GM21526 (cell line): ENCODE measurements around the gene ANXA3.
"Not testable (repeated sequence)": the region's sequence is repeated elsewhere in the genome, so short reads cannot be mapped to it uniquely, and the experiment has no call there.

Source experiments
- ATAC-seq: cut with Tn5 transposase; IDR thresholded peaks from one replicate; pipeline ENCODE4 v1.9.1; 2021; ENCODE audit warnings: moderate library complexity; ENCODE audit not compliant: unreplicated experiment, low FRiP score

ANXA3 gene, protein sequence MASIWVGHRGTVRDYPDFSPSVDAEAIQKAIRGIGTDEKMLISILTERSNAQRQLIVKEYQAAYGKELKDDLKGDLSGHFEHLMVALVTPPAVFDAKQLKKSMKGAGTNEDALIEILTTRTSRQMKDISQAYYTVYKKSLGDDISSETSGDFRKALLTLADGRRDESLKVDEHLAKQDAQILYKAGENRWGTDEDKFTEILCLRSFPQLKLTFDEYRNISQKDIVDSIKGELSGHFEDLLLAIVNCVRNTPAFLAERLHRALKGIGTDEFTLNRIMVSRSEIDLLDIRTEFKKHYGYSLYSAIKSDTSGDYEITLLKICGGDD

DNA sequence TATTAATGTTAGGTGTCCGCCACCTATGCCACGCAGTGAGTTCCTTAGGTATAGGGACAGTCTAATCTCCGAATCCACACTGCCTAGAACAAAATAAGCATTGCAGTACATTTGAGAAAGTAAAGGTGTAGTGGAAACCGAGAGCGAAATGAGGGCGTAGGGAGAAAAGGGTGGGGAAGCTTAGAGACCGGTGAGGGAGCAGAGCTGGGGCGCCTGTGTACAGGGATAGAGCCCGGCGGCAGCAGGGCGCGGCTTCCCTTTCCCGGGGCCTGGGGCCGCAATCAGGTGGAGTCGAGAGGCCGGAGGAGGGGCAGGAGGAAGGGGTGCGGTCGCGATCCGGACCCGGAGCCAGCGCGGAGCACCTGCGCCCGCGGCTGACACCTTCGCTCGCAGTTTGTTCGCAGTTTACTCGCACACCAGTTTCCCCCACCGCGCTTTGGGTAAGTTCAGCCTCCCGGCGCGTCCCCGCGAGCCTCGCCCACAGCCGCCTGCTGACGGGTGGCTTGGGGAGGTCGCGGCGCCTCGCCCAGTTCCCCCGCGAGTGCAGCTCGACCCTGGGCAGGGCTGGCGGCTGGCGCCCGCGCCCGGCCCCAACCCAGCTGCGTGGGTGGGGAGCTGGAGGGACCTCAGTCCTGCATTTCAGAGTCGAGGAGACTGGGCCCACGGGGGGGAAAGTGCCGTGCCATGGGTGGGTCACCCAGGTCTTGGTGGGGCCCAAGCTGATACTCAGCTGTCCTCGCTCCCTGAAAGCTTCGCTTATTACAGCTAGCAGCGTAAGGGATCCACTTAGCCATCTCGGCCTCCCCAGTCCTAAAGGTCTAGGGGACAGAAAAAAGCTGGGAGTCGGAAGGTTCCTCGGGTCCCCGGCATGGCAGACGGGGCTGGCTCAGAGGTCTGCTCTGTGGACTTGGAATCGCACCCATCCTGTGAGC is at the start of gene ANXA3:
ANXA3 (plus strand) TSS at position 351 of the 932 bp plus-strand sequence. CDS start 2,704 bp downstream, outside the sequence.
- ATAC-seq, result no peak

DNA sequence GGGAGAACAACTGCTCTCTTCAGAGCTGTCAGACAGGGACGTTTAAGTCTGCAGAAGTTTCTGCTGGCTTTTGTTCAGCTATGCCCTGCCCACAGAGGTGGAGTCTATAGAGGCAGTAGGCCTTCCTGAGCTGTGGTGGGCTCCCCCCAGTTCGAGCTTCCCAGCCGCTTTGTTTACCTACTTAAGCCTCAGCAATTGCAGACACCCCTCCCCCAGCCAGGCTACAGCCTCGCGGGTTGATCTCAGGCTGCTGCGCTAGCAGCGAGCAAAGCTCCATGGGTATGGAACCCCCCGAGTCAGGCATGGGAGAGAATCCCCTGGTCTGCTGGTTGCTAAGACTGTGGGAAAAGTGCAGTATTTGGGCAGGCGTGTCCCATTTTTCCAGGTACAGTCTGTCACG is 45.3 kb upstream of the ANXA3 start:
- ATAC-seq, result not testable (repeated sequence)

DNA sequence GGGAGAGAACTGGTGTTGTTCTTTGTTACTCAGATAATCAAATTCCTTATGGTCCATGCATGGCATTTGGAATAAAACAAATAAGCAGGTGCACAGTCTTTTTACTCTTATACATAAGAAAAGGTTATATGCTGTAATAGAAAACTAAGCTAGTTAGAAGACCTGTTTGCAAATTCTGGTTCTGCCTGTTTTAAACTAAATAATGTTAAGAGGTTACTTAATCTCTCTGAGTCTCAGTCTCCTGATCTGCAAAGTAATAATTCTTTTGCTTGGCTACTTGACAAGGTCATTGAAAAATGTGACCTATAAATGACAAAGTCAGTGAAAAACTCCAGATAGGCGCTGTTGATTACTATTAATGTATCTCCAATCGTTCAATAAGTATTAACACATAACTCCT is 42.5 kb upstream of the ANXA3 start:
- no peak for ATAC-seq

DNA sequence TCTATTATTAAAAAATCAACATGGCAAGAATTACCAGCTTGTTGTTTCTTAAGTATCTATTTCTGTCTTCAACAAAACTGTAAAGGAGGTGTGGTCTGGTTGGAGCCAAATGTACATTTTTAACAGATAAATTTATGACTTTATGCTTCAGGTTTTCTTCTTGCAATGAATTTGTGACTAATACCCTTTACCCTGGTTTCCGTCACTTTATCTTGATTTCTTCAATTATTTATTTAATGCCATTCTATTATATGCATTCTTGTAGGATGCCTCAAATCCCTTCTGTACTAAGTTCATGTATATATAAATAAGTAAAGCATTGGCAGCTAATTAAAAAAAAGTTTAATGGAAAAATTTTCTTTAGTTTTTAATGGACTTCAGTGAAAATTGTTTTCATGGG is 41.5 kb upstream of the ANXA3 start:
- ATAC-seq, result no peak

DNA sequence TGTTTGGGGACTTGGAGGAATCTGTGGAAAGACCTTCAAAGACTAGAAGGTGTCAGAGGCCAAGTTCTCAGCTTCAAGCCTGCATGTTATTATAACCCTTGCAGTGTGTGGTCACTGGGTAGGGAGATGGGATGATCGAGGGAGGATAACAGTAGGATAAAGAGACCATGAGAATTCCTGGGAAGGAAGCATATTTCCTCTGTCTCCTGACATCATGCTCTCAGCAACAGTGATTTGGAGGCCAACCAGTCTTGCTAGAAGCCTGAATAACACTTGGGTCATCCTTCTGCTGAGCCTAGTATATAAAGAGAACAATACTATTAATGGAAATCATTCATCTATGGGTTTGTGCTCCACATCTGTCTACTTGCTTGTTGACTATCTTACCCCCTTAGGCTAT is 40.9 kb upstream of the ANXA3 start:
- ATAC-seq, result no peak

DNA sequence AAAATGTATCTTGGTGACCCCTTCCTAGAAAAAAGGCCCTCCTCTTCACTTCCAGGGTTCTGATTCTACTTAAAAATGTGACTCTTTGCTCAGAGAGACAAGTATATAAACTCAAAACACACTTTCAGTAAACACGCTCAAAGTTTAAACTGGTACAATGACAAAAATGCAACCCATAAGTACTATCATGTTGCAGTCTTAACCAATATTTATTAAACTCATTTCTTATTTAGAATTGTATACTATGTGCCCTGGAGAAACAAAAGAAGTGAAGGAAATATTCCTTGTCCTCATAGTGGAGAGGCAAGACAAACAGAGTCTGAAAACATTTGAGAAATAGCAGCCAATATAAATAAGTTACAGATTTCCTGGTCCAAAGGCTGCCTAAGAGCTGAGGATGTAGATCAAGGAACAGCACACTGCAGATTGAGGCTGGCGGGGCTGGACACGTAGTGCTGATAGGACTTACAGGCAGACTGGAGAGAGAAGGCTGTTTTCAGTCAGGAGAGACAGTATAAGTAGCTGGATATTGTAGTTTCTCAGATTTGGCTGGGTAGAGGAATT is 39.1 kb upstream of the ANXA3 start:
- ATAC-seq, result no peak

DNA sequence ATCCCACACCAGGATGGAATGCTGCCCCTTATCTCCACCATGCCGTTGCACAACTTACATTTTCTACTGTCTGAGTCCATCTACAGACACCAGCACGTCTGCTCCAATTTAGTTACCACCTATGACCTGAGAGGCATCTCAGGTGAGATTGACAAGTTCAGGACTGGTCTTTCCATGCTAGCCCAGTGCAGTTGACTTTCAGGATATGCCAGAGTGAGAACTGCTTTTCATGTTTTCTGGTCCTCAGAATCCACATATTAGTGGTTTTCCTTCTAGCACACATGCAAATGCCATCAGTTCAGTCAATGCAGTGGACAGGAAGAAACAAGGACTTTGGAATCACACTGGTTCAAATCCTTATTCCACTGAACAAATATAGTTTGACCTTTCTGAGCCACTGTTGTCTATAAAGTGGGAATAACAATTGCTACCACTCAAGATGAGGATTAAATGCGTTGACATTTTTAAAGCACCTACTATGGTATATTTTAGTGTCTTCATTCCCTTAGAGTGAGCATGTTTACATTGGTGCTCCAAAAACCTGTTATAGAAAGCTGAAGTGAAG is 38.1 kb upstream of the ANXA3 start:
- no peak for ATAC-seq

DNA sequence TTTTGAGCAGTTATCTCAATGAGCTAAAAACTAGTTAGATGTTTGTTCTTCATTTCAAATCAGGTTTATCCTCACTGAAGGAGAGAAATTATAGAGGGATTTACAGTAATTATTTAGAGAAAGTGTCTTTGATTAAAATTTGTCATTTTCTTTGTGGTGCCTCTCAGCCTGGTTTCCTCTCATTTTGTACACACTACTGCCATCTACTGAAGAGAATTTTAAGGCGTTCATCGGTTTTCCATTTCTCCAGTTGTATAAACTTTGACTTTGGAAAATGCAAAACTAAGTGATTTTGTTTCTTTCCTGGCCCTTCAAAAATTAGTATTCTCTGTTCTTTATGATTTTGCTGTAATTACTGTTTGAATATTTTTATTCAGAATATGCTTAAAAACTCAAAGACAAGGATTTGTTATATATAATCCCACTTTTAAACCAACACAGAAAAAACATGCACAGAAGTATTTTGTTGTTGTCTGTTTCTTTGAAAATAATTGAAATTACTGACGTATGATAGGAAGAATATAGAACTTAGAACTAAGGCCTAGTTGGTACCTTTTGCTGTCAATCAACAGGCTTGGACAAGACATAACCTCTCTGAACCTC is 34.4 kb upstream of the ANXA3 start:
- no peak for ATAC-seq

DNA sequence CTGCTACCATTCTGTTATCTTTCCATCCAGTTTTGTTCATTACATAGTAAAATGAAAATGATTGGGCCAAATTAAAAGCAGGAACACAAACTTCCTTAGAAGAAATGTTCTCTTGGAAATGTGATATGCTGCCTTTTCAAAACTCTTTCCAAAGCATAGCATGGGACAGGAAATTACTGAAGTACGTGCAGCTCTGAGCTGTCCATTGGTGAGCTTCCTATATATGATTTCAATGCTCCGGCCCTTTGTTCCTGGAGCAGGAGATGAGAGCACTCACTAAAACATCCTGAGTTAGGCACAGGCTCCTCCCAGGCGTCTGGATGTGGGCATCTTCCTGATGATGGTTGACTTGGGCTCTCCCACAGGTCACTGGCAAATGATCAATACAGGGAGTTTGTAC is 33.0 kb upstream of the ANXA3 start:
- ATAC-seq, result no peak

DNA sequence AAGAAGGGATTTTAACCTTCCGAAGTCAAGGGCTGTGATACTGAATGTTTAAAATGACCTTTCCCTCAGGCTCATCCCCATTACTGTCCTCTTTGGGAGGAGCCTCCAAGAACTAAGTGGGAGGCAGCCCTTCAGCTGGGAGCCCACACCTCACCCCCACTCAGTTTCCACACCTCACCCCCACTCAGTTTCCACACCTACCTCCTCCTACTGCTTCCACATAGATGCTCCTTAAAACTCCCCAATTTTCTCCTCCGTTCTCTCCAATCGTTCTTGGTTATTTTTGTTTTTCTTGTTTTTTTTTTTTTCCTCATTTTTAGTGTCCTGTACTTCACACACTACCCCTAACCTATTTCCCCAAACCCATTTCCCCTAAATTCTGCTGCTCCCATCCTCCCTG is 31.6 kb upstream of the ANXA3 start:
- no peak for ATAC-seq

DNA sequence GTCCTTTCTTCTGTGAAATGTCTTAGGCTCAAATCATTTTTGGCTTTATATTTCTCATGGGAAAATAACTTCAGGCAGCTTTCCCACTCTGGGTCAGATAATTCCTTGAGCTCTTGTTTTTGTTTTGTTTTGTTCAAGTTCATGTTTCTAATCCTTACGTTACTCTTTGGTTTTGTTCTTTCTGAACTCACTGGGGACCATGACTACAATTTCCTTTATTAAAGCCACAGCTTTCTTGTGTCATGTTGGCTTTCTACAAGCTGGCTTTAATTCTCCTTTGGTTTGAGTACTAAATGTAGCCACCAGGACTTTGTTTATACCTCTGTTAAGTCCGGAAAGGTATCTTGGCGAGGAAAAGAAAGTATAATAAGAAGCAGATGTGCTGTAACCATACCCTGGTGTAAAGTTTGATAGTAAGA is 30.8 kb upstream of the ANXA3 start:
- ATAC-seq, result no peak

DNA sequence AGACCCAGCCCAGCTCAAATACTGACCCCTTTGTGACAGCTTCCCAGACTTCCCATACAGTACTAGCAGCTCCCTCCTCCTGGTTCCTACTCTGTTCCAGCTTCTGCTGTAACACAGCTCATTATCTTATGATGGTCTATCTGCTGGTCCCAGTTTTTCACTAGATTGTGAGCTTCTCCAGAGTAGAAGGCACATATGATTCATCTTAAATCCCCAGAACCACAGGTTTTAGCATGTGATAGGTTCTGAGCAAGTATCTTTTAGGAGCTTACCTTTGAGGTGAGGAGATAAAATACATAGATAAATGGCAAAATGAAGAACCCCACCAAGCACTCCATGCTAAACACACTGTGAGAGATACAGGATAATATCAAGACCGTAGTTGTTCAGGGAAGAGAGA is 27.6 kb upstream of the ANXA3 start:
- no peak for ATAC-seq

DNA sequence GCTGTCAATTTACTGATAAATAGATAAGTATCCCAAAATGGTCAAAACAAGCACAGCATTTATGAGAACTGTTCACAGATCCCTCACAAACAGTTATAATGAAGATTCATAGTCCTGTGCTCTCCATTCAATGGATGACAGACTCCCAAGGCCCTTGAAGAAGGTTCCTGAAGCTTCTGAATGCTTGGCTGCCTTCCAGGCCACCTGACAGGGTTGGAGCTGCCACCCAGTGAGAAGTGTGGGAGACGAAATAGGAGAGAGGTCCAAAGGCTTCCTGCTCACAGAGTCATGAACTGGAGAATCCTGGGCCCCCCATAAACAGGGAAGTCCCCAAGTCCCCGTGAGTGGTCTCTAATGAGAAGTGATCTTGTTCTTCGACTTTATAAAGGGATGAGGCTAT is 26.0 kb upstream of the ANXA3 start:
- no peak for ATAC-seq

DNA sequence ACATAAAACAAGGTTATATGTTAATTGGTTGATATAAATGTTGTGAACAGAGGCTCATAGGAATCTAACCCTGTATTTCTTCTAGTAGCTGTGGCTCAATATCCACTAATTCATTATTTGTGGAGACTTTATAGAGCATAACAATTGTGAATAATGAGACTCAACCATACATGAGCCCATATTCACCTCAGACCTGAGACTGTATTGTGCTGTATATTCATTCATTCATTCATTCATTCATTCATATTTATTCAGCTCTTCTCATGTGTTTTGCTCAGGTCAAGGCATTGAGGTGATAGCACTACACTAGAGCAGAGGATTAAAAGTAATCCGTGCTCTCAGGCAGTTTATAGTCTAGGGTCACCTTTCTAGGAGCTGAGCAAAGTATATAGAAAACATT is 24.5 kb upstream of the ANXA3 start:
- no peak for ATAC-seq

DNA sequence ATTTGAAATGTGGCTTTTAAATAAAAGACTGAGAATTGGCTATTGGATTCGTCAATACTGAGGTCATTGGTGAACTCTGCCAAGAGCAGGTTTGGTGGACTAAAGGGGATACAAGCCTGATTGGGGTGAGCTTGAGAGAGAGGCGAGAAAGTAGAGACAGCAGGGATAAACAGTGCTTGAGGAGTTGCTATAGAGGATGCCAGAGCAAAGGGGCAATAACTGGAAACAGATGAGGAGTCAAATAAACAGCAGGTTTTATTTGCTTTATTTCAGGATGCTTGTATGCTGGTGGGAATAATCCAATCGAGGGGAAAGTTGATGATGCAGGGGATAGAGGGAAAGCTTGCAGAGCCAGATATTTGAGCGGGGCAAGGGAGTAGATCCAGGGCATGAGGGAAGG is 24.0 kb upstream of the ANXA3 start:
- no peak for ATAC-seq

DNA sequence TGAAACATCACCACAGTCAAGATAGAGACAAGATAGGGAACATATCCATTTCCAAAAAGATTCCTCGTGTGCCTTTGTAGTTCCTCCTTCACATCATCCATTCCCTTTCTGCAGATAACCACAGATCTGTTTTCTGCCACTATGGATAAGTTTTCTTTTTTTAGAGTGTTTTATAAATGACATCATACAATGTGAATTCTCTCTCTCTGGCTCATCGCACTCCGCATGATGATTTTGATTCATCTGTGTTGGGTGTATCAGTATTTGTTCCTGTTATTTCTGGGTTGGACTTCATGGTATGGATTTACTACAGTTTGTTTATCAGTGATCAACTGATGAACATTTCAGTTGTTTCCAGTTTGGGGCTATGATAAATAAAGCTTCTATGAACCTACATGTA is 23.2 kb upstream of the ANXA3 start:
- no peak for ATAC-seq

DNA sequence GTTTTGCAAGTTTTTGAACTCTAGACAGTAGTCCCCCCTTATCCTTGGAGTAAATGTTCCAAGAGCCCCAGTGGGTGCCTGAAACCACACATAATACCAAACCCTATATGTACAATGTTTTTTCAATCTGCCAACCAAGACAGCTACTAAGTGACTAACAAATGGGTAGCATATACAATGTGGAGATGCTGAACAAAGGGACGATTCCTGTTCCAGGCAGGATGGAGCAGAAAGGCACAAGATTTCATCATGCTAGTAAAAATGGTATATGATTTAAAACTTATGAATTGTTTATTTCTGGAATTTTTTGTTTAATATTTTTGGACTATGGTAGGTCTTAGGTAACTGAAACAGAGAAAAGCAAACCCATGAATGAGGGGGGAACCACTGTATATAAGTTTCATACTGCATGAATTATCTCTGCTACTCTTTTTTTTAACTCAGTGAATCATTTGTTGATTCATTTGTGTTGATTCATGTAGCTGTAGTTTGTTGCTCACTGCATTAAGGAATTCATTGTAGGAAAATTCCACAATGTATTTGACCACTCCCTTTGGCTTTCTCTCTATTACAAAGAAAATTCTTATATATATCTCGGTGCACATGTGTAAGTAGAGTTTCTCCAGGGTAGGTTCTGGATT is 21.9 kb upstream of the ANXA3 start:
- no peak for ATAC-seq

DNA sequence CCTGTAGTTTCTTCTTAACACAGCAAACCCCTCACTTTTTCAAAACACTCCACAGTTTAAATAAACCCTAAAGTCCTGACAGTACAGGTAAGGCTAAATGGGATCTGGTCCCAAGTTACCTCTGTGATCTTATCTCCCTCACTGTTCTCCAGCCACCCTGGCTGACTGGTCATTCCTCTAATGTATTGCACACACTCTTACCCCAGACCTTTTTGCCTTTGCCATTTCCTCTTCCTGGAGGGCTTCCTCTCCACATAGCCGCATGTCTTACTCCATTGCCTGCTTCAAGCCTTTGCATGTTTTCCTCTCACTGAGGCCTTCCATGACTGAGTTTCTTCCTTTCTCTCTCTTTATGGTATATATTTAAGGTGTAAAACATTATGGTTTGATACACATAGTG is 19.5 kb upstream of the ANXA3 start:
- ATAC-seq, result no peak

DNA sequence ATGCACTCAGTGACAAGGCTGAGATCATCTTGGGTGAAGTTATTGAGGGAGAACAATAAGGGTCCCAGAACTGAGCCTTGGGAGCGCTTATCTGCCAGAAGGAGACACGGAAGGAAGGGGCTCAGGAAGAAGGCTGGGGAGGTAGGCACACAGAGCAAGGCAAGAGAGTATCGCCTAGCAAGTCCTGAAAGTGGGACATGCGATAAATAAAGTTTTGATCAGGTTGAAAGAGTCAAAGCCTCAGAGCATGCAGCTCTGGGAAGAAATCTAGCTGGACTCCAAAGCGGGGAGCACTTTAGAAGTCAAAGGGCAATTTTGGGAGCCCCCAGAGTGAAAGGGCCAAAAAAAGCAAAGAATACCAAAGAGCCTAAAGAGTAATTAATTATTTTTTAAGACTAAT is 17.7 kb upstream of the ANXA3 start:
- no peak for ATAC-seq

DNA sequence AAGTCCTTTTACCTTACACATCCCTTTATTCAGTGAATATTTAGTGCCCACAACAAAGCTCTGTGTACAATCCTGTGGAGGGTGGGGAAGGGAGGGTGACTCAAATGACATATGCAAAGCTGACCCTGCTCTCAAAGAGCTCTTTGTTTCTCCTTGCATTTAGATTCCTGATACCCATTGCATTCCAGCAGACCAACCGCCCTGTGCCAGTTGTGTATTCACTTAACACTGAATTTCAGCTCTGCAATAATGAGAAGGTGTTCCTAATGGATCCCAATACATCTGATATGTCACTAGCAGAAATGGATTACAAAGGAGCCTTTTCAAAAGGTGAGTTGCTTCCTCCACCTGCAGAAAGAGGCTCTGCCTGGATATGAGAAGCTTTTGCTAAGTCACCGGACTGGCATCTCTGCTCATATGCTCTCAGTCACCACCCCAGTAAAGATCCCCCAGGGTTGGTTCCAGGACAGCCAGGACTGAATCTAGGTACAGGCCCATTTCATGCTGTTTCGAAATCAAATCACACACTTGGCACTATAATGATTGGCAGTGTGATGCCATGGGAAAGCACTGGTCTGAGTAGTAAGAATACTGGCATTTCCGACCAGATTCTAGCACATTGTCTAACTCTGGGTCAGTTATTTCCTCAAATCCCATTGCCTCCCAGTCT is 17.1 kb upstream of the ANXA3 start:
- no peak for ATAC-seq
